CD4-positive, alpha-beta T cell treated with Interferon alpha-2 for 1 hour (primary cell): Measurements from ENCODE around the gene MMADHC.
A peak's percentile ranks its signal among the peaks of the same experiment; 100 is the strongest.
"Not testable (repeated sequence)": the region's sequence is repeated elsewhere in the genome, so short reads cannot be mapped to it uniquely, and the experiment has no call there.

Experiments
- DNase-seq, 2 donors: peaks; one replicate each; pipeline ENCODE4 v3.0.0-alpha.2; 2020 to 2022

The MMADHC gene

DNA sequence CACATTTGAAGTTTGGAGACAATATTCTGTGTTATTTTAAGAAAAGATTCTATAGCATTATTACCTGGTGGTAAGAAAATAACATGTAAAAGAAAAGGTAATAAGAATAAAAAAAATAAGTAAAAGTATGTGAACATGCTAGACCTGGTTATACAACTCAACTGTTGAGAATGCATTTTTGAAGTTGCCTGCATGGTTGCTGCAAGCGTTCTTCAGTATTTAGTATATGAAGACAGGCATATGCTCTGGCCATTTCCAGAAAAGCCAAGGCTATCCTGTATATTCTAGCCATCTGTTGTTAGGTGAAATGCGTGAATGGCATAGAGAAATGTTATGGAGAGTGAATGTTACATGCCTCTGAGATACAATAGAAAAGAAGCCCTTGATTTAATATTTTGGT lies 6.8 kb upstream of the MMADHC start:
- DNase-seq, result no peak

DNA sequence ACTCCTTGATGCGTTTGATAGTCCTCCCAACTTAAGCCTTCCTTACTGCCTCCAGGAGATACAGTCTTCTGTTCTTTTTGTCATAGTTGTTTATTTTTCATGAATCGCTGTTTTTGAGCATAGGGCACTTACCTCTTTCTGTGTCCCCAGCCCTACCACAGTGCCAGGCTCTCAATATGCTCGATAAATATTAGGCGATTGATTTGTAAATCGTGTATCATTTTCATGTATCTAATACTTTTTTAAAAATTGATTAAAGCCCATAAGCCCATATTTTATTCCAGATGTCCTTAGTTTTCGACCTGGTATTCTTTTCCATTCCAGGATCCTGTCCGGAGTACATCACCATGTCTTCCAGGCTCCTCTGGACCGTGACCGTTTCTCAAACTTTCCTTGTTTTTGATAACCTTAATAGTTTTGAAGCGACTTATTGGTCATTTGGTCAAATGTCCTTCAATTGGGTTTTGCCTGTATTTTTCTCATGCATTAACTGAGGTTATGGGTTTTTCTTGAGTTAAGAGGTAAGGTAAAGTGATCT lies 444 bp upstream of the MMADHC start:
- no peak for DNase-seq

DNA sequence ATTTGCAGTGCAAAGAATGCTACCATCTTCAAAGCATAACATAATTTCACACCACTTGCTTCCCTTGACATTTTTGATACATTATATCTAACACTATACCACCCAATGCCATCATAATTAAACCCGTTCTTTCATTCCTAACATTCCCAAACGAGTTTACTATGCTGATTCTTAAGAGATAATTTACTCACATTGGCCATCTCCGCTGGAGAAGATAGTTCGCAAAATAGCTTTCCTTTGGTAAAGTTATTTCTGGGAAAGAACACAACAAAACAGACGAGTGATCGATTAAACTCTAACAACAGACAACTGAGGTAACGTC lies 716 bp downstream of the MMADHC start:
- DNase-seq, result no peak

DNA sequence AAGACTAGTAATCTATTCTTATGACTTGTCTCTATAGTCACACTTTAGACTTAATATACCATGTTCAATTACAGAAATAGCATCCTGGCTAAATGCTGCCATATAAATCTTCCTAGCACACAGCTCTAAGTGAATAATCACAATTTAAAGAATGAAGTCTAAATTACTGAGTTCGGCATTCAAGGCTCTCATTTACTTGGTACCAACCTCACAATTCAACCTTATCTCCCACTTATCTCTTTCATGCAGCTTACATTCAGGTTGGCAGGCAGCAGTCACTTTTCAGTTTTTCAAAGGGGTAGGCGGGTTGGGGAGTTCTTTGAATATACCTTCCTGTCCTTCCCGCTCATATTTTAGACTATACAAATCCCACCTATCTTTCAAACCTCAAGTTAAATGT lies 1.5 kb downstream of the MMADHC start:
- peak in 1 of 2 donors; percentile 27 for DNase-seq

DNA sequence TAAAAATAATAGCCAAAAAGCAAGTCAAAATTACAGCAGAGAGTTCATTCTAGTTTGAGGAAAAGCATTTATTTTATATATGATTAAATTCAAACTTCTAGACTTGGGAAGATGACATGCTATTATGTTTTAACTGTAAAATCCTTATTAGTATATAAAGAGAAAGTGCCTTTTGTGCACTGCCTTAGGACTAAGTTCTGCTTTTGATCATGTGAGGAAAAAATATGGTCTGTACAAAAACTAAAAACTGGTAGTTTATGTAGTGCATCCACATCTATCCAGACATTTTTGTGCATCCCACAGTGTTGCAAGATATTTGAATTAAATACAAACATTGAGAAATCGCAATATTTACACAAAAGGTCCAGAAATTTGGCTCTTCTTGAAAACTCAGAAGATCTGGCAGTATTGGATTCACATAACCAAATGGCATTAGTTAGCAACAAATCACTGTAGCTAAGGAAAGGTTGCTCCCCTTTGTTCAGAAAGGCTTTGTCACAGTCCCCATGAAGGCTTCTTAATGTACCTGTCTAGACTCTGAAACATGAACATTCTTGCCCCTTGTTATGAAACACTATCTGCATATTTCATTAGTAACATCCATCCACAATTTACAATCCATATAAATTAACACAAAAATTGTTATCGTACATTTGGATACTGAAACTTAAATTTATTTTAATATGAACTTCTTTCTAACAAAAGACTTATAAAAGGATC lies 2.2 kb downstream of the MMADHC start:
- DNase-seq, result no peak

DNA sequence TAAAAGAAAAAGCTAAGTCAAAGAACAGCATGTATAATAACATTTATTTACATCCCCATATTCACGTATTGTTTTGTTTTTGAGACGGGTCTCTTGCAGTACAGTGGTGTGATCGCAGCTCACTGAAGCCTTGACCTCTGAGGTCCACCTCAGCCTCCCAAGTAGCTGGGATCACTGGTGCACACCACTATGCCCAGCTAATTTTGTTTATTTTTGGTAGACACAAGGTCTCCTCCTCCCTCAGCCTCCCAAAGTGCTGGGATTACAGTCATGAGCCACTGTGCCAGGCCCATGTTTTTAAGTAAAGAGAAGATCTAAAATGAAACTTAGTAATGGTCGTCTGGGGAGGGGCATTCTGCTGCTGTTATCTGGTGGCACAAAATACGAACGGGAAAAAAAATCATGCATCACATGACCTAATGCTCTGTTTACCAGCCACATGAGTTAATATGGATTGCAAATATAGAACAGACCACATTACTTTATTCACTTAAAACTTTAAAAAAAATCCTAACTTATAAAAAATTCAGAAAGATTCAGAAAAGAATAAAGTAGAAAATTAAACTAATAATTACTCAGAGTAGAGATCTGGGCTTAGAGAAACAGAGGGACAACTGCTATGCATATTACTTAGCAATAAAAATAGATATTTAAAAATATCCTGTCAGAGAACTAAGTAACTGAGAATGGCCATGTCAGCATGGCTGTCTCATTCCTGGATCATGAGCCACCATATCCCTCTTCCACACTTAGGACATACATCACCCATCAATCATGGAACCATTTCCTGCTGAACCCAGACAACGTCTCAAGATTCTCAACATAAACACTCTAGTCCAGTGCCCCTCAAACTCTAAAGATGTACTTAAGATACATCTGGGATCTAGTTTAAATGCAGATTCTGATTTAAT lies 7.3 kb downstream of the MMADHC start:
- no peak for DNase-seq

DNA sequence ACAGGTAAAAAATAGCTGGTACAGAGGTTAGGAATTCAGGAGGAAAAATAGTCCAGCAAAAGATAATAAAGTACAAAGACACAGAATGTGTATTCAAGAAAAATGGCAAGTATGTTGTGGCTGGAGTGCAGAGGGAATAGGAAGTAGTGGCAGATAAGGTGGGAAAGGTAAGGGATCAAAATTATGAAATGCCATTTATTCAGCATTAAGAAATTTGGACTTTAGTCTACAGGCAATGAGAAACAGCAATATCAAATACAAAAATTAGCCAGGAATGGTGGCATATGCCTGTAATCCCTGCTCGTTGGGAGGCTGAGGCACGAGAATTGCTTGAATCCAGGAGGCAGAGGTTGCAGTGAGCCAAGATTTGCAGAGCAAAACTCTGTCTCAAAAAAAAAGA lies 10.3 kb downstream of the MMADHC start:
- DNase-seq, result no peak

DNA sequence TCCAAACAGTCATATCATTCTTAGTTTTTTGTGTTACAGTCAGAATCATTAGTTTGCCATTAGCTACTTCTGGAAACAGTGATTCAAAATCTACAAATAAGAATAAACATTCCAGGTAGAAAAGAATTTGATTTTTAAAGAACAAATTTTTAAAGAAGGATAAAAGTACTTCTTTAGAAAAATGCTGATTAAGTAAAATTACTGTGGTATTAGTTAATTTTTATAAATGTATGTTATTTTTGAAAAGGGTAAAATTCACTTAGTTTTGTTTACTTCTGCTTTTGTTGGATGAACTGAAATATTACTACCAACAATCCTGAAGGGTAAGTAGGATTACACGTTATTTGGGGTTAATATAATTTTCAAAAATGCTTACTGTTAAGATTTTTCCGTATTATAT lies 11.8 kb downstream of the MMADHC start:
- DNase-seq, result no peak

DNA sequence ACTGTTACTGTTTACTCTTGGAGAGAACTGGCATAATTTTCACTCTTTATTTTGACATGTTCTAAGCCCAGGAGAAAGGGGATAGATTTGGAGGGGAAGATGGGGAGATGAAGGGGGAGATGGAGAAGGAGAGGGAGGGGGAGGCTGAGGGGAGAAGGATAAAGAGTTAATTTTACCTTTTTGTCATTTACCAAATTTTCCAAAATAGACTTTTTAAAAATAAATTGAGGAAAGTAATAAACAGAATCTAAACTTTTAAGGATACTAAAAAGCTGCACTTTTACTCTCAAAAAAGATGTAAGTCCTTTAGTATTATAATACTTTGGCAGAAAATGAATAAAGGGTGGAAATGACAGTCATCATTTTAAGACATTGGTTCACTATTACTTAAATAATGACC lies 12.3 kb downstream of the MMADHC start:
- DNase-seq, result no peak

DNA sequence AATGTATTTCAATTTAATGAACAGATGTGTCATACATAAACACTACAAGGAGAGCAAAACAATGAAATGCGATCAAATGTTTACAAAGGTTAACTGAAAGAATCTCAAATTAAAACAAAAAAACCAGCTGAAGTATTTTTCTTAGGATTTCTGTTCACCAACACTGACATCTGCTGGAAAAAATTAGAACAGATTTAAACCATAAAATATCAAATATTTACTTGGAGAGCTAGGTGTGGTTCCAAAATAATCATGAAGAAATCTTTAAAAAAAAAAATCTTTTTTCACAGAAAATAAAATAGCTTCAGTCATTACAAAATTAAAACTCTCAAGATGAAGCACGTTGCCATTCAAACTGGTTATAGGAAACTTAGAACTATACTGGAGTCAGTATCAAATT lies 13.8 kb downstream of the MMADHC start:
- no peak for DNase-seq

DNA sequence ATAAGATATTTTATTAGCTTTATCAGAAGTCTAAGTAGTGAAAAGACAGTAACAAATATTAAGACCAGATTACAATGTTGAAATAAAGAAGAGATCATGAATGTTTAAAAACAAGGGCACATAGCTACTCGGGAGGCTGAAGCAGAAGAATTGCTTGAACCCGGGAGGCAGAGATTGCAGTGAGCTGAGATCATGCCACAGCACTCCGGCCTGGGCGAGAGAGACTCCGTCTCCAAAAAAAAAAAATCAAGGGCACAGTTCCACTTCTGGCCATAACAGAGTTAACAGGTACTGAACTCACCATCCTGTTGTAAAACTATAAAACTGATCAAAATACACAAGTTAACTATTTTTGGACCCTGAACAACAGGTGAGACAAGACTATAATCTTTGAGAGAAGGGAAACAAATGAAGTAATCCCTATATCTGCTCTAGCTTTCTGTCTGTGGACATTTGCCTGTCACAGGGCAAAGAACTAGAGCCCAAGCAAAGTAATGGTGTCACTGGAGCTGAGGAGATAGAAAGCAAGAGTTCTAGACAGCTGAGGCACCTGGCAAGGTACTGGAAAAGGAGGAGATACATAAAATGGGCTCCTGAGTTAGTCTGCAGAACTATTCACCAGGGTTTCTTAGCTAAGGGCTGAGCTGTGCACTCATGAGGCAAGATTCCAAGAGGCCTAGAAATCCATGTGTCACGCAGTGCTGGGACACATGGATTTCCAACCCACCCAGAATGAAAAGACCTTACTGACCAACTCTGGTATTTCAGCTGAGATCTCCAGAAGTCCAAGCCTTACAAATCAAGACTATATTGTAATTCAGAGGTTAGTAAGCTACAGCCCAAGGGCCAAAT lies 15.2 kb downstream of the MMADHC start:
- no peak for DNase-seq

DNA sequence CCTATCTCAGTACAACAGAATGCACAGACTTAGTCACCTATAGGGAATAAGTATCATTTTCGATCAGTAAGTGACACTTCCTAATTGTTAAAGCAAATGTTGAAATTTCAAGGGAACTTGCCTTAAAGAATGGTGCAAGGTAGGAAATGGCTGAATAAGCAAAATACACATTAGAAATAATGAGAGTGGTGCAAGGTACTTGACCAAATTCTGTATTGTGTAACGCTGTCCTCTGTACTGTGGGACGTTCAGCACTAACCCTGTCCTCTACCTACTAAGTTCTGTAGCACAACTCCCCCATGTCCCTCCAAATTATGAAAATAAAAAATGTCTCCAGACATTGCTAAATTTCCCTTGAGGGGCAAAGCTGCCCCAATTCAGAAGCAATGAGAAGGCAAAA lies 19.4 kb downstream of the MMADHC start:
- DNase-seq, result no peak

DNA sequence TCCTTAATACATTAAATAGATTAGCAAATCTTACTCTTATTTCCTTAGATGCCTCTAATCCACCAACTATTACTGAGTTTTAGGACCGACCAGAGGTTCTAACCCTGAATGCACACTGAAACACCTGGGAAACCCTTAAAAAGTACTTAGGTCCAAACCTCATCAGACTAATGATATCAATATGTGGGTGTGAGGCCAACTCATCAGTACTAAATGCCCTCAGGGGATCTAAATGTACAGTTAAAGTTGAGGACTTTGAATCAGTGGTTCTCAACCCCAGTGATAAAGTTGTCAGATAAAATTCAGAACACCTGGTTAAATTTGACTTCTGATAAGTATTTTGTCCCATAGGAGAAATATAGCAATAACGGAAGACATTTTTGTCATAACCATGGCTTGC lies 20.9 kb downstream of the MMADHC start:
- no peak for DNase-seq

DNA sequence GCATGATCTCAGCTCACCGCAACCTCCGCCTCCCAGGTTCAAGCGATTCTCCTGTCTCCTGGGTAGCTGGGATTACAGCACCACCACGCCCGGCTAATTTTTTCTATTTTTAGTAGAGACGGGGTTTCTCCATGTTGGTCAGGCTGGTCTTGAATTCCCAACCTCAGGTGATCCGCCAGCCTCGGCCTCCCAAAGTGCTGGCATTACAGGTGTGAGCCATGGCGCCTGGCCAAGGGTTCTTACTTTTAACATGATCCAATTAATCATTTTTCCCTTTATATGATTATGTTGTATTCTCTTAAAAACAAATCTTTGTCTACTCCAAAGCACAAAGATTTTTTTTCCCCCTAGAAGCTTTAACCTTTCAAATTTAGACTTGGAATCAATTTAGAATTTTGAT lies 21.9 kb downstream of the MMADHC start:
- DNase-seq, result not testable (repeated sequence)

DNA sequence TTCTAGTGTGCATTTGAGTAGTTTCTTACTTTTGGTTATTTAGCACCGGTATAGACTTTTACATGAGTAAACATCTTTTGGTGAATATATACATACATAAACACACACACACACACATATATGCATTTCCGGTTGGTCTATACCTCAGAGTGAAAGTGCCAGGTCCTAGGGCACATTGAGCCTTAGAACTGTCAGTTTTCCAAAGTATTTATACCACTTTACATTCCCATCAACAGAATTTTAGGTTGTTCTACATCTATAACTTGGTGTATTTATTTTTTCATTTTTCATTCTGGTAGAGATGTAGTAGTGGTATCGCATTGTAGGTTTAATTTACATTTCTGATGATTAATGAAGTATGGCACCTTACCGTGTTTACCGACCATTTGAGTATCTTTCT lies 22.6 kb downstream of the MMADHC start:
- DNase-seq, result no peak

DNA sequence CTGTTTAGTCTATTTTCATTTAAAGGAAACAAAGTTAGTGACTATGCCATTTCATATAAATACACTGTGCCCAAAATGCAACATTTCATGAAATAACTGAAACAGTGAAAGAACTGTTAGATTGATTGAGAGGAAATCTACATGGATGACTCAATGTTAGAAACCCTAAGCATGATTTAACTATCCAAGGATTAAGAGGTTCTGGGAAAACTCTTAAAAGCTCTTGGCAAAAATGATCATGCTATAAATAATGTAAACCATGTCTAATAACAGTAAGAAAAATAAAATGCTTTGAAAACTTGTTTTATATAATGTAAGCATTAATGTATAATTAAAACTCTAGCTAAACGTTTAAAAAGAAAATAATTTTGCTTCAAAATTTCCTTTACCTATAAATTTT lies 23.5 kb downstream of the MMADHC start:
- DNase-seq, result no peak

DNA sequence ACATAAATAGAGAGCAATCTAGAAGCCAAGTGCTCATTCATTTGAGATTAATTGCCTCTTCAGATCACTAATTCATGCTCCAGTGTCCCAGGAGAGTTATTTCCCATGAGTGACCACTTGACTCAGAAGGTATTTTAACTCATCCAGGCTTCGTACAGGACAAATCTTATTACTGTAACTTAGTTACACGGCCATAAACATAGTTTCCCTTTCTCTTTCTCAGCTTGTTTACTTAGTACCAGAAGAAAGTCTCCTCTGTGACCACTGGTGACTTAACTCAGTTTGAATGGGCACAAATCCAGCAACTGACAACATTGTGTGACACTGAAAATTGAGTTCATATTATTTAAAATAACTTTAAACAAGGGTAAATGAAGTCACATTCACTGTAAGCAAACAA lies 25.3 kb downstream of the MMADHC start:
- no peak for DNase-seq

DNA sequence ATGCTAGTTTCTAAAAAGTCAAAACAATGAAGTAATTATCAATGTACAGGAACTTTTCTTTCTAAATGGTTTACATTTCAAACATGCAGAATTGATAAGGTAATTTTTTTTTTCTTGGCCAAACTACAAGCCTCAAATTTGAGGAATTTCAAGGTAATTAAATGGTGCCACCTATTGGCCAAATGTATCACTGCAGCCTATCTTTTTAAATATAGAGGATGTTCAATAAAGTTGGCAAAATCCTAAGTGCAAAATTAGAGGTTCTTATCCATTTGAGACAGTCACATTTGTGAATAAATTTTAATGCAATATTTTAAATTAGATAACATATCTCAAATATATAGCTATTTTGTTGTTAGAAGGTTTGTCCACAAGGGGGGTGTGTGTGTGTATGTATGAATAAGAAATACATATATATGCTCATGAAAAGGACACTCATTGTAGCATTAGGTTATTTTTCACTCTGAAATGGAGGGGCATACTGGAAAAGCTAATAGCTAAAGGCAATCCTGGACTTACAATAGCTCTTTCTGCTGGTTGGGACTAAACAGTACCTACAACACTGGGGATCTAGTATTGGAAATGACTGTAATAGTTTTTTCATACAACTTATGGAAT lies 26.2 kb downstream of the MMADHC start:
- peak in 1 of 2 donors; percentile 54 for DNase-seq

DNA sequence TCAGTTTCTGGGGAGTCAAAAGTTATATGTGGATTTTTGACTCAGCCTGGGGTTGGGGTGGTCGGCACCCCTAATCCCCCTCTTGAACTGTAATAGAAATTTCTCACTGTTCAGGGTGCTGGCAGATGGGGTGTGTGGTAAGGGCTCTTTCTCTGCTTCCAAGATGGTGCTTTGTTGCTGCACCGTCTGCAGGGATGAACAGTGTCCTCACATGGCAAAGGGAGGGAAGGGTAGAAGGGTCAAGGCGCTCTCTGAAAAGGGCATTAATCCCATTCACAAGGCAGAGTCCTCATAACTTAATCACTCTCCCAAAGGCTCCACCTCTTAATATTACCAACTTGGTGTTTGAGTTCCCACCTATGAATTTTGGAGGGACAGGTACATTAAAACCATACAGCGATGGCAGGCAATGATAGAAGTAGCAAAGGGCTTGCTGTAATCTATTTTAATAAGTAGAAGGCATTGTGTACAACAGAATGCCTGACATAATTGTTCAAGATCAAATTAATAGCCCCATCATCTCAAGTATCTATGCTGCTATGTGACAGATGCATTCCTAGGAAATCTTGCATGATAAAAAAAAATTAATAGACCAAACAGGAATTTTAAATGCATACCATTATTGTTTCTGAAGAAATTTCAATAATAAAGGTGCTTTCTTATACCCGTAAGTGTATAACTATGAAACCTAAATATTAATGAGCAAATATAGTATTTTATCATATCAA lies 28.1 kb downstream of the MMADHC start:
- DNase-seq, result no peak

DNA sequence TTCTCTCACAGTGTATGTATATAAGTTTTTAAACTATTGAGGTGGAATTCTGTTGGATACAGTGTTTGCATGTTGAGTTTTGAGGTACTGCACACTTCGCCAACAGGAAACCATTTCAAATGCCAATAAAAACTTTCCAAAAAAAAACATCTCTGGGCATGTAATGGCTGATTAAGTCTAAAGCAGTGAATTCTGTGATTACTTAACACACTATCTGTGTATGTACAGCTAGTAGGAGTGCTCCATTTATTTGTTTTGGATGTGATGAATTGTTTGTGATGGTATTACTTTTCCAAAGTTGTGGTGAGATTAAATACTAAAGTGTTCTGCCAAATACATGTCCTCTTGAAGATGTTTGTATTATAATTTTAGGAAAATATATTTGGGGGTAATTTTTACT lies 31.1 kb downstream of the MMADHC start:
- no peak for DNase-seq

DNA sequence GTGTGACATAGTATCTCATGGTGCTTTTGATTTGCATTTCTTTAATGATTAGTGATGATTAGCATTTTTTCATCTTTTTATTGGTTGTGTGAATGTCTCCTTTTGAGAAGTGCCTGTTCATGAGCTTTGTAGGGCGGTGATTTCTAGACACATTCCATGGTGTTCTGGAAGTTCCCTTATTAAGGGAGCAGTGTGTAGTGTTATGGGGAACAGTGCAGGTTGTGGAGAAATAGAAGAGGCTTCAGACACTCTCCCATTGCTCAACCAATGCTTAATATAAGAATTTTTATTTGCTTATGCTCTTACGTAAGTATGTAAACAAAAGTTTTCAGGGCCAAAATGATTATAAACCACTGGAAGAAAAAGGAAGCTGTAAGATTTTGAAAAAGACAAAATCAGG lies 34.7 kb downstream of the MMADHC start:
- no peak for DNase-seq

DNA sequence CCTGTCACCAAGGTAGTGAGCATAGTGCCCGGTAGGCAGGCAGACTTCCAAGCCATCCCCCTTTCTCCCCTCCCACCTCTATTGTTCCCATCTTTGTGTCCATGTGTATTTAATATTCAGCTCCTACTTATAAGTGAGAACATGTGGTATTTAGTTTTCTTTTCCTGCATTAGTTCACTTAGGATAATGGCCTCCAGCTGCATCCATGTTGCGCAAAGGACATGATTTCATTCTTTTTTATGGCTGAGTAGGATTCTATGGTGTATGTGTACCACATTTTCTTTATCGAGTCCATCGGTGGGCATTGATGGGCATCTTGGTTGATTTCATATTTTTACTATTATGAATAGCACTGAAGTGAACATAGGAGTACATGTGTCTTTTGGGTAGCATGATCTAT lies 35.3 kb downstream of the MMADHC start:
- no peak for DNase-seq
